ENCODE measurements around the gene OR1I1. TPM values are rescaled to one million over a fixed set of nuclear protein-coding genes. Genes with fewer than 3 reads are reported as not detected.

The OR1I1 gene
- polyA plus RNA-seq, 3 donors: not detected

DNA sequence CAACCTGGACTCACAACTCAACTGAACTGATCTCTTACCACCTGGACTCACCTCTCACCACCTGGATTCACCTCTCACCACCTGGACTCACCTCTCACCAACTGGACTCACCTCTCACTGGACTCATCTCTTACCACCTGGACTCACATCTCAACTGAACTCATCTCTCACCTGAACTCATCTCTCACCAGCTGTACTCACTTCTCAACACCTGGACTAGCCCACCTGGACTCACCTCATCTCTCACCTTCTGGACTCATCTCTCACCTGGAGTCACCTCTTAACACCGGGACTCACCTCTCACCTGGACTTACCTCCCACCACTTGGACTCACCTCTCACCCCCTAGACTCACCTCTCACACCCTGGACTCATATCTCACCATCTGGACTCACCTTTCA, 40.0 kb upstream of the OR1I1 start:
- H3K27ac Mint-ChIP-seq: no peak overlapping the region
- no peak for DNase-seq
- no peak for TF ChIP-seq CTCF (IDR thresholded peaks at IDR 0.05)
- peaks cover 0 to 2% (median 0%) of the 10 kb centered on the region in 3 donors for H3K27me3 Mint-ChIP-seq (ENCODE audit: low read depth in 3 of 3)
- H3K79me2 ChIP-seq (ENCODE audit: insufficient read depth, low read length): no peaks in the 10 kb centered on the region
- no peaks in the 10 kb centered on the region for H3K36me3 ChIP-seq (replicated peaks in 1 of 2; ENCODE audit: control insufficient read depth in 1 of 2, insufficient read depth in 2 of 2, low read length in 2 of 2)
- no peaks in the 10 kb centered on the region for H4K20me1 ChIP-seq (ENCODE audit: insufficient read depth, low read length)
- H3K27me3 ChIP-seq (ENCODE audit: control insufficient read depth in 2 of 2, insufficient read depth in 2 of 2, low read length in 2 of 2): no peaks in the 10 kb centered on the region
- WGBS (ENCODE audit: insufficient coverage): 94% methylated on average over 1 of the region's 1 CpG
- H3K27ac ChIP-seq (ENCODE audit: low read depth in 1 of 2, low read length in 2 of 2): no peak overlapping the region
- intact Hi-C loops (cut with micrococcal nuclease): no loop called here
- peaks cover 0 to 12% (median 0%) of the 10 kb centered on the region in 7 donors for H3K9me3 Mint-ChIP-seq
- H3K9ac ChIP-seq (ENCODE audit: insufficient read depth, low read length, poor library complexity, severe bottlenecking): no peak overlapping the region
- H3K4me2 ChIP-seq (replicated peaks; ENCODE audit: extremely low read depth, low read length, poor library complexity, severe bottlenecking): no peak overlapping the region
- H3K9me3 ChIP-seq (replicated peaks in 1 of 2; ENCODE audit: control insufficient read depth in 1 of 2, insufficient read depth in 1 of 2, low read length in 2 of 2): no peaks in the 10 kb centered on the region
- no peaks in the 10 kb centered on the region for H3K4me1 ChIP-seq (ENCODE audit: control insufficient read depth in 1 of 2, insufficient read depth in 2 of 2, low read length in 2 of 2)
- H2AFZ ChIP-seq (ENCODE audit: insufficient read depth, low read depth, low read length, poor library complexity, severe bottlenecking): no peak overlapping the region
- H3K36me3 Mint-ChIP-seq: no peaks in the 10 kb centered on the region
- H3K4me1 Mint-ChIP-seq: peaks cover 6% of the 10 kb centered on the region
- H3K4me3 Mint-ChIP-seq: no peak overlapping the region
- H3K4me3 ChIP-seq (replicated peaks in 1 of 3; ENCODE audit: low read depth in 2 of 3, low read length in 3 of 3): no peak overlapping the region

- Mint-ChIP-seq H3K27me3 (ENCODE audit: low read depth in 3 of 3) (peaks cover 0 to 2% (median 0%) of the 10 kb centered on the region in 3 donors), H3K4me3 (no peak overlapping the region), H3K36me3 (no peaks in the 10 kb centered on the region), H3K27ac (no peak overlapping the region), H3K4me1 (peaks cover 6% of the 10 kb centered on the region), H3K9me3 (peaks cover 0 to 12% (median 0%) of the 10 kb centered on the region in 7 donors)
- no peak overlapping the region for H3K9ac ChIP-seq (ENCODE audit: insufficient read depth, low read length, poor library complexity, severe bottlenecking)
- no peak overlapping the region for H3K4me3 ChIP-seq (replicated peaks in 1 of 3; ENCODE audit: low read depth in 2 of 3, low read length in 3 of 3)
- H3K79me2 ChIP-seq (ENCODE audit: insufficient read depth, low read length): no peaks in the 10 kb centered on the region
- DNase-seq: peak in 1 of 3 donors; percentile 35
- H3K4me2 ChIP-seq (replicated peaks; ENCODE audit: extremely low read depth, low read length, poor library complexity, severe bottlenecking): no peak overlapping the region
- intact Hi-C loops (cut with micrococcal nuclease): no loop called here
- H2AFZ ChIP-seq (ENCODE audit: insufficient read depth, low read depth, low read length, poor library complexity, severe bottlenecking): no peak overlapping the region
- H3K27me3 ChIP-seq (ENCODE audit: control insufficient read depth in 2 of 2, insufficient read depth in 2 of 2, low read length in 2 of 2): no peaks in the 10 kb centered on the region
- H3K36me3 ChIP-seq (replicated peaks in 1 of 2; ENCODE audit: control insufficient read depth in 1 of 2, insufficient read depth in 2 of 2, low read length in 2 of 2): no peaks in the 10 kb centered on the region
- TF ChIP-seq CTCF (IDR thresholded peaks at IDR 0.05): no peak
- H3K27ac ChIP-seq (ENCODE audit: low read depth in 1 of 2, low read length in 2 of 2): no peak overlapping the region
- 90% methylated on average over 2 of the region's 2 CpGs for WGBS (ENCODE audit: insufficient coverage)
- no peaks in the 10 kb centered on the region for H3K9me3 ChIP-seq (replicated peaks in 1 of 2; ENCODE audit: control insufficient read depth in 1 of 2, insufficient read depth in 1 of 2, low read length in 2 of 2)
- H4K20me1 ChIP-seq (ENCODE audit: insufficient read depth, low read length): no peaks in the 10 kb centered on the region
- H3K4me1 ChIP-seq (ENCODE audit: control insufficient read depth in 1 of 2, insufficient read depth in 2 of 2, low read length in 2 of 2): no peaks in the 10 kb centered on the region
Observed at GRCh38 chr19:15042826-15043225, 39.2 kb upstream of the OR1I1 start.

Measured in CD14-positive monocyte (primary cell).